GM19193 (cell line): ENCODE data around the gene FLT4.

Source experiments
- POLR2A ChIP-seq: IDR thresholded peaks from 4 replicates; pipeline ENCODE4 v1.6.1; 2011; ENCODE audit not compliant: insufficient read depth, insufficient read length; ENCODE audit errors: extremely low read depth

Gene FLT4

GRCh38 chr5:180649297-180650039, at the start of gene FLT4:
Gene FLT4, minus strand, starts transcription at chr5:180649600. Its CDS starts 55 bp downstream, at chr5:180649545.
- TF ChIP-seq POLR2A = no peak

GRCh38 chr5:180699042-180699441, 49.6 kb upstream of the FLT4 start:
- no peak for TF ChIP-seq POLR2A

DNA sequence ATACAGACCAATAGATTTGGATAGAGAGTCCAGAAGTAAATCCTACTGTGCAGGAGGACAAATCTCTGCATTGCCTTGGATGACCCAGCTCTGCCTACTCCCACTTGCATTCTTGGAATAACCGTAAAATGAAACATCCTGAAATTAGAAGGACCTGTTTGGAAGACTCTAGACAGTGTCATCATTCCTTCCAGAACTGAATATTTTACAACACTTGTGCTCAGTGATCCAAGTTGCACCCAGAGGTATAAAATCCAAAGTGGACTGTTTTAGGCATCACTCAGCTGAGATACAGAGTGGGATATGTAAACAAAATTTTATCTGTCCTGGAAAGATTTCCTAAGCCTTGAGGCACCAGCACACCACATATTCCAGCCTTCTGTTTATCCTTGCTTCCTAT, 46.7 kb upstream of the FLT4 start:
- no peak for TF ChIP-seq POLR2A

- TF ChIP-seq POLR2A = no peak
Observed at GRCh38 chr5:180692429-180692828, 43.0 kb upstream of the FLT4 start.

GRCh38 chr5:180691046-180691445, 41.6 kb upstream of the FLT4 start:
- TF ChIP-seq POLR2A = no peak

GRCh38 chr5:180690562-180690961, 41.2 kb upstream of the FLT4 start:
- TF ChIP-seq POLR2A = no peak

- no peak for TF ChIP-seq POLR2A
Observed at GRCh38 chr5:180689775-180690174, 40.4 kb upstream of the FLT4 start.

GRCh38 chr5:180689071-180689694, 39.8 kb upstream of the FLT4 start:
- TF ChIP-seq POLR2A = no peak

DNA sequence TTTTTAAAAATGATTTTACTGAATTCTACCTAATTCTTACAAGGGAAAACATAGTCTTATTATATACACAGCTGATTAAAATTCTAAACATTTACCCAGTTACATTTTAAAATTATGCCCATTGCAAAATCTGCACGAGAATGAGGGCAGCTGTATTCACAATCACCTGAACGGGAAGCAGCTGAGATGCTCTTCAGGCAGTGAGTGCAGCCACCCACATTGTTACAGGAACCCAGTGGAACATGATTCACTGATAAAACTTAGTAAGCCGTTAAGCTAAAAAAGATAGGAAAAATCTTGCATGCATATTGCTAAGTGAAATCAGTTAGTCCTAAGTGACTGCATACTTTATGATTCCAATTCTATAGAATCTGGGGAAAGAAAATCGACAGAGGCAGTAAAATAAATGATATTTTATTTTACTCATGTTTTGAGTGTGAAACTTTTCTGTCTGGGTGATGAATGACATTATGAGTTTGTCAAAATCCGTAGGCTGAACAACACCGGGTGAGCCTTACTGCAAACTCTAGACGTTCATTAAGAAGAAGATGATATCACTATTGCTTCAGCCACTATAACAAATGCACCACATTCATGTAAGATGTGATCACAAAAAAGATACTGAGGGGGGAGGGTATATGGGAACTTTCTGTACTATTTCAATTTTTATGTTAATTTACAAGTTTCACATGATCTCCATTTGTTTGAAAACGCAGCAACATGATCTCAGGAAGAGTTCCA, 39.1 kb upstream of the FLT4 start:
- no peak for TF ChIP-seq POLR2A

DNA sequence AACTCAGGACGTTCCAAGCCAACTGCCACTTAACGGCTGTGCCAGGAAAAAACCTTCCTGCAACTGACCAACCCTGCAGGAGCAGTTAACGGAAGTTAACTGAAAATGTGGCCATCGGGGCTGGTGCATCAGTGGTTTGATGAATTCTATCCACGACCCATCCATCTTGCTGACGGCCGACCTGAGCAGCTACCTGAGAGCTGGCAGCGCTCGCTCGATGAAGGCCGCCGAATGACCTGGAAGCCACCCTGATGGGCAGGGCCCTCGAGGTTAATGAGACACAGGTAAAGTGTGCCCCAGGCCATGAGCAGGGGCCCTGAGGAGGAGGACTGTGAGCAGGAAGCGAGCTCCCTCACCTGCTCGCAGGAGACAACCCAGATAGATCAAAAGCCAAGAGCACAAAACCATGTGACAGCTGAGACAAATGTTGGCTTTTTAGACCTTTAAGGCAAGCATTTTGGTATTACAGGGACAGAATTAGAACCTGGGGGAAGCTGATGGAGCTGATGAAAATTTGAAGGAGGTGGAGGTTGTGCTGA, 35.3 kb upstream of the FLT4 start:
- no peak for TF ChIP-seq POLR2A

GRCh38 chr5:180683220-180683922, 34.0 kb upstream of the FLT4 start:
- no peak for TF ChIP-seq POLR2A

DNA sequence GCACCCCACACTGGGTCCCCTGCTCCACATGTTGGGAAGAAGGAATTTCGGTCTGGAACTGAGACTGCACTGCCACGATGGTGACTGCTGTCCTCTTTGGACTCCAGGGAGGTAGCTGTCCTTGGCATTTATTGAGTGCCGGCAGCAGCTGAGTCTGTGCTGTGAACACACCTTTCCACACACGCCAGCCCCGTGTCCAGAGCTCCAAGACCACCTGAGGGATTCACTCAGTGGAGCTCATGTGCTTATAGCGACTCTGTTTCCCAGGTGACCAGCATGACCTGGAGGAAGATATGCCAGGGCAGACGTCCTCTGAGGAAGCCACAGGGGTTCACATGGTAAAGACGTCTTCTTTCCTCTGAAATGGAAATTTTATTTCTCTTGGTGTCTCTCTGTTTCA, 33.2 kb upstream of the FLT4 start:
- TF ChIP-seq POLR2A = no peak

DNA sequence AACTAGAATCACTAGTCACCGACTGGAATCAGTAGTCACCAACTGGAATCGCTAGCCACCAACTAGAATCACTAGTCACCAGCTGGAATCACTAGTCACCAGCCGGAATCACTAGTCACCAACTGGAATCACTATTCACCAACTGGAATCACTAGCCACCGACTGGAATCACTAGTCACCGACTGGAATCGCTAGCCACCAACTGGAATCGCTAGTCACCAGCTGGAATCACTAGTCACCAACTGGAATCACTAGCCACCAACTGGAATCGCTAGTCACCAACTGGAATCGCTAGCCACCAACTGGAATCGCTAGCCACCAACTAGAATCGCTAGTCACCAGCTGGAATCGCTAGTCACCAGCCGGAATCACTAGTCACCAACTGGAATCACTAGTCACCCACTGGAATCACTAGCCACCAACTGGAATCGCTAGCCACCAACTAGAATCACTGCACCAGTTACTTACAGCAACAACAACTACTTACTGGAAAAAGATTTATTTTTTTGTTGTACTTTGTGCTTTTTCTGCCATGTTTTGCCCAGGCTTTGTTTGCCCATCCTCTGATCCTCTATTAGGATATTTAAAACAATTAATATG, 25.7 kb upstream of the FLT4 start:
- TF ChIP-seq POLR2A = no peak

DNA sequence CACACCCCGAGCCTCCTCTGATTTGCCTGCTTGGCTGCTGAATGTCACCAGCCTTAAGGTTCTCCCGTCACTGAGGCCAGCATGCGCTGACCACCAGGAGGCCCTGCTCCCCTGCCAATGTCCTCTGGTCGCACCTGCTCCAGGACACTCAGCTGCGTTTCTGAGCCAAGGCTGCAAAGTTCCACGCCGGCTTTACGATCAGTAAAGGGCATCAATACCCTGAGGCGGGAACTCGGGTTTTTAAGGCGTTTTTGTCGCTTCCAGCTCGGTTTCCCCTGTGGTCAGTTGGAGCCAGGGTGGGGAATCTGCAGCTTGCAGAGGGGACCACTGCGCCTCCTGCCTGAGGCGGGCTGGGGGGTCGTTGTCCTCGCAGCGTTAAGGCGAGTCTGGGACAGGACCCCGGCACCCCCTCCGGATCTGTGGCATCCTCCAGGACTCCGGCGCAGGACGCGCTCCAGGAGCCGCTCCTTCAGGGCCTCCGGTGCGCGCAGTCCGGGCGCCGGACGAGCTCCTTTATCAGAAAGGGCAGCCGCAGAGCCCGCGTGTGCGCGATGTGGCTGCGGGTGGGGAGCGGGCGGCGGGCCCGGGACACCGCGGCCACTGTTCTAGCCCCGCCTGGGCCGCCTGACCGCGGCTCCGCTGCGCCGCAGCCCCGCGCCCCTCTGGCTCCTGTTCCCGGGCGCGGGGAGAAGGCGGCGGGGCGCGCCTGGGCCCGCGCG, 24.1 kb upstream of the FLT4 start:
- no peak for TF ChIP-seq POLR2A
